Measurements from ENCODE around the gene SEPTIN7. TPM values are rescaled to one million over a fixed set of nuclear protein-coding genes. Genes with fewer than 3 reads are reported as not detected.

SEPTIN7 gene
- total RNA-seq, 2 experiments from 2014 or later = 175 to 270 TPM

GRCh38 chr7:35846816-35847412 lies 46.1 kb downstream of the SEPTIN7 start:
- intact Hi-C loops (cut with micrococcal nuclease; ENCODE audit: unreplicated experiment) = no loop called here
- DNase-seq (ENCODE audit: low spot score) = no peak
- BruUV-seq (replicated peaks) = no TSS peak
- H2AFZ ChIP-seq (ENCODE audit: low read length) = no peak overlapping the region
- H3K9me3 ChIP-seq (ENCODE audit: low read length) = no peaks in the 10 kb centered on the region
- CTCF ChIA-PET (ENCODE audit: unreplicated experiment) = interaction anchor here (0.6 kb wide), 1 partner anchor 137 kb away, joined by 3 read pairs; no protein-coding TSS in a partner anchor
- H3K27ac ChIP-seq (ENCODE audit: low read depth, low read length, poor library complexity, severe bottlenecking) = no peak overlapping the region
- H3K79me2 ChIP-seq (ENCODE audit: insufficient read depth, low read depth, low read length) = peaks cover 87% of the 10 kb centered on the region
- H3K4me1 ChIP-seq (ENCODE audit: insufficient read depth, low read length, poor library complexity, severe bottlenecking) = no peaks in the 10 kb centered on the region
- no peak overlapping the region for H3K4me3 ChIP-seq (ENCODE audit: low read depth, low read length, poor library complexity, severe bottlenecking)
- no peak overlapping the region for H3K4me2 ChIP-seq (ENCODE audit: low read length)
- H3K36me3 ChIP-seq (ENCODE audit: insufficient read depth, low read length) = peaks cover 94% of the 10 kb centered on the region
- peaks cover 5% of the 10 kb centered on the region; the same call in 1 of the 2 replicates for H4K20me1 ChIP-seq (ENCODE audit: insufficient read depth, low read length)
- no peak for TF ChIP-seq EZH2phosphoT487 (IDR thresholded peaks at IDR 0.05; ENCODE audit: borderline replicate concordance, low read depth, low read length)
- no peak for TF ChIP-seq CTCF (conservative IDR thresholded peaks at IDR 0.05; ENCODE audit: low read length)
- no peaks in the 10 kb centered on the region for H3K9me2 ChIP-seq (ENCODE audit: insufficient read depth, low read length)
- POLR2A ChIA-PET = interaction anchor here (0.6 to 1.1 kb wide), 4 partner anchors 9 to 259 kb away, joined by 3 to 6 read pairs (median 4); no protein-coding TSS in a partner anchor

GRCh38 chr7:35848725-35849124 lies 47.9 kb downstream of the SEPTIN7 start:
- CTCF ChIA-PET (ENCODE audit: unreplicated experiment) = no interaction called here
- intact Hi-C loops (cut with micrococcal nuclease; ENCODE audit: unreplicated experiment) = no loop called here
- POLR2A ChIA-PET = no interaction called here
- Histone ChIP-seq H3K4me3 (ENCODE audit: low read depth, low read length, poor library complexity, severe bottlenecking) (no peak overlapping the region), H2AFZ (ENCODE audit: low read length) (no peak overlapping the region), H3K9me3 (ENCODE audit: low read length) (no peaks in the 10 kb centered on the region), H4K20me1 (ENCODE audit: insufficient read depth, low read length) (peaks cover 5% of the 10 kb centered on the region; the same call in 1 of the 2 replicates), H3K79me2 (ENCODE audit: insufficient read depth, low read depth, low read length) (peaks cover 87% of the 10 kb centered on the region), H3K27ac (ENCODE audit: low read depth, low read length, poor library complexity, severe bottlenecking) (no peak overlapping the region), H3K9me2 (ENCODE audit: insufficient read depth, low read length) (no peaks in the 10 kb centered on the region), H3K4me1 (ENCODE audit: insufficient read depth, low read length, poor library complexity, severe bottlenecking) (no peaks in the 10 kb centered on the region), H3K4me2 (ENCODE audit: low read length) (no peak overlapping the region), H3K36me3 (ENCODE audit: insufficient read depth, low read length) (peaks cover 95% of the 10 kb centered on the region)
- no TSS peak for BruUV-seq (replicated peaks)
- TF ChIP-seq EZH2phosphoT487 (IDR thresholded peaks at IDR 0.05; ENCODE audit: borderline replicate concordance, low read depth, low read length) (no peak), CTCF (conservative IDR thresholded peaks at IDR 0.05; ENCODE audit: low read length) (no peak)
- no peak for DNase-seq (ENCODE audit: low spot score)

- BruUV-seq (replicated peaks) = no TSS peak
Observed at GRCh38 chr7:35849158-35849831, 48.4 kb downstream of the SEPTIN7 start.

More at GRCh38 chr7:35849158-35849831, 48.4 kb downstream of the SEPTIN7 start:
- no peak for TF ChIP-seq EZH2phosphoT487 (IDR thresholded peaks at IDR 0.05; ENCODE audit: borderline replicate concordance, low read depth, low read length)
- peak; percentile 61 for TF ChIP-seq CTCF (conservative IDR thresholded peaks at IDR 0.05; ENCODE audit: low read length)
- Histone ChIP-seq H4K20me1 (ENCODE audit: insufficient read depth, low read length) (peaks cover 5% of the 10 kb centered on the region; the same call in 1 of the 2 replicates), H3K79me2 (ENCODE audit: insufficient read depth, low read depth, low read length) (peaks cover 87% of the 10 kb centered on the region), H3K4me1 (ENCODE audit: insufficient read depth, low read length, poor library complexity, severe bottlenecking) (no peaks in the 10 kb centered on the region), H3K4me2 (ENCODE audit: low read length) (no peak overlapping the region), H2AFZ (ENCODE audit: low read length) (no peak overlapping the region), H3K27ac (ENCODE audit: low read depth, low read length, poor library complexity, severe bottlenecking) (no peak overlapping the region), H3K9me2 (ENCODE audit: insufficient read depth, low read length) (no peaks in the 10 kb centered on the region), H3K9me3 (ENCODE audit: low read length) (no peaks in the 10 kb centered on the region), H3K4me3 (ENCODE audit: low read depth, low read length, poor library complexity, severe bottlenecking) (no peak overlapping the region), H3K36me3 (ENCODE audit: insufficient read depth, low read length) (peaks cover 95% of the 10 kb centered on the region)
- intact Hi-C loops (cut with micrococcal nuclease; ENCODE audit: unreplicated experiment) = no loop called here
- POLR2A ChIA-PET = no interaction called here
- DNase-seq (ENCODE audit: low spot score) = no peak
- CTCF ChIA-PET (ENCODE audit: unreplicated experiment) = no interaction called here
